GM12873 (cell line): ENCODE data around the gene ENTR1.

ENCODE experiments used
- CTCF ChIP-seq: IDR thresholded peaks from 2 replicates; pipeline ENCODE4 v1.5.1; 2012; ENCODE audit warnings: low read depth, mild to moderate bottlenecking, moderate library complexity, low read length, control low read depth; ENCODE audit not compliant: insufficient read depth; ENCODE audit errors: missing control alignments

The ENTR1 gene

DNA sequence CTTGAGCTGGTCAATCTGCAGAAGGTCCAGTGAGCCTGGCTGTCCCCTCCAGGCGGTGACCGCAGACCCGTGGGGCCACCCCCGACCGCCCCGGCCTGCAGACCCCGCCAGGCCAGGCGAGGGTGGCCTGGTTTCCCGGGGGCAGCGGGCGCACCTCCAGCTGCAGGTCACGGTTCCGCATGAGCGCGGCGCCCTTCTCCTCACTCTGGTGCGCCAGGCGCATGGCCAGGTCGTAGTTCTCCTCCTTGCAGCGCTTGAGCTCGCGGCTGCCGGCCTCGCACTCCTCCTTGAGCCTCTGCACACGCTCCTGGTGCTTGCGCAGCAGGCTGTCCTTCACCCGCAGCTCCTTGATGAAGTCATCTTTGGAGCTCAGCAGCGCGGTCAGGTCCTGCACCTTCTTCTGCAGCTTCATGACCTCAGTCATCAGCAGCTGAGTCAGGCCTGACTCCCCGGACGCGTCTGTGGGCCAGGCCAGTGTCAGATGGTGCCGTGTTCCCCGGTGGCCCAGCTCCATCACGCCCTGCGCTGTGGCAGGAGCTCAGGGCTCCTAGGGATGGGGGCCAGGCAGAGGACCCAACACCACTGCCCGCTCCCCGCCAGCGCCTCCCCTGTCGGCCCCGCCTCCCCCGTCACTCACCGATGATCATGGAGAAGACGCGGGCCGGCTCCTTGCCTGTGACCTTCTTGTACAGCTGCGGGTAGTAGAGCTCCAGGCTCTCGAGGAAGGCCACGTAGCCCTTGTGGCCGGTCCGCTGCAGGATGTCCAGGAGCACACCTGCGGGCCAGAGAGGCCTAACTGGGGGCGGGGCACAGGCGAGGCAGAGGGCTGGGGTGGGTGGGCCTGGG is 39.5 kb downstream of the ENTR1 start:
- no peak for TF ChIP-seq CTCF

- TF ChIP-seq CTCF, result no peak
Observed at GRCh38 chr9:136370037-136370436, 40.4 kb downstream of the ENTR1 start.

DNA sequence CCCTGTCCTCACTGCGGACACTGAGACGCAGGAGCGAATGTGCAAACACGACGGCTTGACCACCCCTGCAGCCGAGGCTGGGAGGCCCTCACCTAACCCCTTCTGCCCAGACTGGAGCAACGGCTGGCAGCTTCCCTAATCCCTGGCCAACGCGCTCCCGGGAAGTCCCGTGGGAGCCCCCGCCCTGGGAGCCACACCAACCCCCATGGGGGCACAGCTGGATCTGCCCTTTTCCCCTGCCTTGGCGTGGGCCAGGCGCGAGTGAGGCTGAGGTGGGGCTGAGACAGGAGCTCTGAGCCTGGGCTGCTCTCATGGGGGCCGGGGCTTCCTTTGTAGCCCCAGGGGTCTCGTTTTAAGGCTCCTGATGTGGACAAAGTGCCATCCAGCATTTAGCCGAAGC is 42.2 kb downstream of the ENTR1 start:
- TF ChIP-seq CTCF, result no peak

DNA sequence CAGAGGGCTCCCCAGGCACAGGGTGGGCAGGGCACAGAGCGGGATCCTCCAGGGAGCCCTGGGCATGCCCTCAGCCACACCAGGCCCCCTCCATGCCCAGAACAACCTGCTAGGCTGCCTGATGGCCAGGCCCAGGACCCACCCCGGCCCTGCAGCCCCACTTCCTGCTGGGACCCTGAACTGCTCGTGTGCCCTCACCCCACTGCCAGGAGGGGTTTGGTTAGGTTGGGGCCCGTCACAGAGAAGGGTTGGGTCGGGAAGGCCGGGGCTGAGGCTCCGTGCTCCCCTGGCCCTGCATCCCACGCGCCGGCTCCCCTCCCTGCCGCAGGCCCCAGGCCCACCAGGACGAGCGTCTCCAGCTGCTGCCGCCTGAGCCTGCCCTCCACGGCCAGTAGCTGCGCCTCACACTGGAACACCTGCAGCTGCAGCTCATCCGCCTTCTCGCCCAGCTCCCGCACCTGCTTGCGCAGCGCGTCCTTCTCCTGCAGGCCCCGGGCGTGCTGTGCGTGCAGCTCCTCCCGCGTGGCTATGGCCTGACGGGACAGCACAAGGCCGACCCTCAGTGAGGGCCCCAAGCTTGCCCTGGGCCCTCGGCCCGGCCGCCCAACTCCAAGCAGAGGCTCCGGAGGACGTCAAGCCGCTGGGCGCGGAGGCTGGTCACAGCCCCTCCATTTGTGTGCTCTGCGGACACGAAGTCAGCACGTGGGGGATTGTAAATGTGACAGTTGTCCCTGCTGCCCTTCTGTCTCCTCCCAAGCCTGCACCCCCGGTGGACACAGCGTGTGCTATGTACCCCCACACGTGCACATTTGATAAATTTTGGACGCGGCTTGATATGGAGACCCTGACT is 42.9 kb downstream of the ENTR1 start:
- TF ChIP-seq CTCF, result no peak

DNA sequence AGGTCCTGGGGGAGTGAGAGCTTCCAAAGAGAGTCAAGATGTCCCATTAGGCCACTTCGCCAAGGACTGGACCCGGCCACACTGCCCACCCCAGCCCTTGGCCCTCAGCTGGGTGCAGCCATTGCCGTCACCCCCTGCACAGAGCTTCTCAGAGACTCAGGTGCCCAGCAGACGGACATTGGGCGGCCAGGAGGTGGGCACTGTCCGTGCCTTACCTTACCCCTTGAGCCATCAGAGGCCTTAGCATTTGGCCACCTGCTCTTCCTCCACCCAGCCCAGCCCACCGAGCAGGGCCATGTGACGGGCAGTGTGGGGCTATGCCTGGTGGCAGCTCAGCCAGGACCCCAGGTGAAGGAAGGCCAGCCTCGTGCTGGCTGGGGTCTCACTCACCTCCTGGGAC is 43.6 kb downstream of the ENTR1 start:
- no peak for TF ChIP-seq CTCF

DNA sequence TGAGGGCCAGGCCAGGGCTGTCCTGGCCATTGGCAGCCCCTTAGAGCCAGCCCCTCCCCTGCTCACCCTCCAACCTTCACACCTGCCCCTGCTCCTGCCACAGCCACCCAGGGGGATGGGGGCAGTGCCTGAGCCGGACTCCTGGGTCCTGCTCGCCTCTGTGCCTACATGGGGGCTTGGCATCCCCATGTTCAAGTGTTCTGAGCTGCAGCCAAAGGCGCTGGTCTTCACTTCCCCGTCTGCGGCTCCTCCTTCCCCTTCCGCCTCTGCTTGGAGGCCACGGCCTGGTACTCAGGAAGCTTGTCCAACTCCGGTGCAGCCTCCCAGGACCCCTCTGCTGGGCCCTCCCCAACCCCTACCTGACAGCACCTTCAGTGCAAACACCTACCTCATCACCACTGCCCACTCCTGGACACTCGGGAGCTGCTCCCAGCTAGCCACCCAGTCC is 44.6 kb downstream of the ENTR1 start:
- TF ChIP-seq CTCF, result no peak
